ENCODE data around the gene TESK2. TPM values are rescaled to one million over a fixed set of nuclear protein-coding genes. Genes with fewer than 3 reads are reported as not detected.
A peak's percentile ranks its signal among the peaks of the same experiment; 100 is the strongest.

The TESK2 gene
- total RNA-seq, 2 experiments from 2014 or later, result 4.9 to 6.6 TPM

GRCh38 chr1:45503462-45504360 lies 12.7 kb upstream of the TESK2 start:
- DNase-seq (ENCODE audit: low spot score), result no peak
- Histone ChIP-seq H3K27ac (ENCODE audit: low read depth, low read length, poor library complexity, severe bottlenecking) (no peak overlapping the region), H3K4me2 (ENCODE audit: low read length) (no peak overlapping the region), H3K4me1 (ENCODE audit: insufficient read depth, low read length, poor library complexity, severe bottlenecking) (peaks cover 16% of the 10 kb centered on the region), H3K79me2 (ENCODE audit: insufficient read depth, low read depth, low read length) (peaks cover 8% of the 10 kb centered on the region; the same call in 1 of the 2 replicates), H3K9me3 (ENCODE audit: low read length) (no peaks in the 10 kb centered on the region), H3K36me3 (ENCODE audit: insufficient read depth, low read length) (peaks cover 16% of the 10 kb centered on the region), H4K20me1 (ENCODE audit: insufficient read depth, low read length) (no peaks in the 10 kb centered on the region), H3K4me3 (ENCODE audit: low read depth, low read length, poor library complexity, severe bottlenecking) (no peak overlapping the region), H3K9me2 (ENCODE audit: insufficient read depth, low read length) (no peaks in the 10 kb centered on the region), H2AFZ (ENCODE audit: low read length) (no peak overlapping the region)
- TF ChIP-seq EZH2phosphoT487 (IDR thresholded peaks at IDR 0.05; ENCODE audit: borderline replicate concordance, low read depth, low read length) (no peak), CTCF (conservative IDR thresholded peaks at IDR 0.05; ENCODE audit: low read length) (no peak)
- no TSS peak for BruUV-seq (replicated peaks)
- ChIA-PET POLR2A (interaction anchor here (0.6 kb wide), 1 partner anchor 75 kb away, joined by 3 read pairs; no protein-coding TSS in a partner anchor), CTCF (ENCODE audit: unreplicated experiment) (no interaction called here)
- intact Hi-C loops (cut with micrococcal nuclease; ENCODE audit: unreplicated experiment), result no loop called here

- TF ChIP-seq EZH2phosphoT487 (IDR thresholded peaks at IDR 0.05; ENCODE audit: borderline replicate concordance, low read depth, low read length) (no peak), CTCF (conservative IDR thresholded peaks at IDR 0.05; ENCODE audit: low read length) (no peak)
- Histone ChIP-seq H3K27ac (ENCODE audit: low read depth, low read length, poor library complexity, severe bottlenecking) (no peak overlapping the region), H3K9me3 (ENCODE audit: low read length) (no peaks in the 10 kb centered on the region), H3K9me2 (ENCODE audit: insufficient read depth, low read length) (no peaks in the 10 kb centered on the region), H3K79me2 (ENCODE audit: insufficient read depth, low read depth, low read length) (peaks cover 8% of the 10 kb centered on the region; the same call in 1 of the 2 replicates), H3K4me2 (ENCODE audit: low read length) (peak overlapping the region; percentile 99), H2AFZ (ENCODE audit: low read length) (no peak overlapping the region), H4K20me1 (ENCODE audit: insufficient read depth, low read length) (no peaks in the 10 kb centered on the region), H3K36me3 (ENCODE audit: insufficient read depth, low read length) (no peaks in the 10 kb centered on the region; the same call in 1 of the 2 replicates), H3K4me1 (ENCODE audit: insufficient read depth, low read length, poor library complexity, severe bottlenecking) (peaks cover 21% of the 10 kb centered on the region), H3K4me3 (ENCODE audit: low read depth, low read length, poor library complexity, severe bottlenecking) (peak overlapping the region; percentile 86)
- no TSS peak for BruUV-seq (replicated peaks)
- DNase-seq (ENCODE audit: low spot score), result no peak
- ChIA-PET CTCF (ENCODE audit: unreplicated experiment) (interaction anchor here (1.3 to 2.6 kb wide), 2 partner anchors 68 to 81 kb away, joined by 5 to 12 read pairs; no protein-coding TSS in a partner anchor), POLR2A (interaction anchor here (0.7 to 4.0 kb wide), 14 partner anchors 11 to 234 kb away, joined by 3 to 22 read pairs (median 4); partner anchors contain the start of genes MUTYH, PRDX1 and TOE1)
- intact Hi-C loops (cut with micrococcal nuclease; ENCODE audit: unreplicated experiment), result loop anchor here (2.0 kb wide), 2 partner anchors 19 to 69 kb away; partner anchors contain the start of gene PRDX1
Measured at GRCh38 chr1:45501505-45501859, 10.5 kb upstream of the TESK2 start.

Data from OCI-LY7 (cell line).